Adipose tissue (tissue), 3 donors: ENCODE results near the gene RFPL2. TPM values are rescaled to one million over a fixed set of nuclear protein-coding genes. Genes with fewer than 3 reads are reported as not detected.

Experiments
- H3K27ac ChIP-seq: one replicate; pipeline ENCODE4 v1.5.1; 2013; ENCODE audit warnings: low read depth, low read length
- WGBS, 3 donors: extraction: QIAGEN DNeasy Blood & Tissue Kit; methylation state at CpG; one replicate each; pipeline ENCODE4 v1.1.7; 2013; 5-methylcytosine and 5-hydroxymethylcytosine counted together
- polyA plus RNA-seq, 3 donors: library from polyadenylated mRNA; stranded (reverse); fragments of 200-250 nt; gene quantifications; one replicate each; pipeline ENCODE4 v1.2.3, GENCODE V29; 2013
- donor health status: healthy with polysubstance abuse.
- donor health status: Bipolar disorder and iron deficiency.
- donor health status: healthy.

RFPL2 gene
- polyA plus RNA-seq, result not detected

GRCh38 chr22:32204856-32205722 is at the start of gene RFPL2:
Gene RFPL2 (minus strand): TSS chr22:32205073. CDS start chr22:32202451, 2,622 bp downstream.
- H3K27ac ChIP-seq, result no peak within 1 kb of the TSS
- WGBS, 3 donors, result 56 to 76% (median 59%) methylated on average over 37 to 41 of the region's 41 CpGs

DNA sequence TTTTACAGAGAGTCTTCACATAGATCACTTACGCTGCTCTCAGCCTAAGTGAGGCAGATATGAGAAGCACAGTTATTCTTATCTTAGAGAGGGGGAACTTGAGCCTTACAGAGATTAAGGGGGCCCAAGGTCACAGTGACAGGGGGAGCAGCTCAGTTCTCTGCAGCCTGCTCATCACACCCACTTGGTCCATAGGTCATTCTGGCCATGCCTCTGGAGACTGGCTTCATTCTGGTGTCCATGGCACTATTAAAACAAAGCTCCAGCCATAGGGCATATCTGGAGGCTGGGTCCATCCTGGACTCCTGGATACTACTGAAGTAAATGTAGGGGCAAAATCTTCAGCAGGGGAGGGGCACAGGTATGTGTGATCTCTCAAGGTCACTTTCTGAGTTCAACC is 44.4 kb upstream of the RFPL2 start:
- 68 to 83% (median 81%) methylated on average over 1 of the region's 1 CpG for WGBS, 3 donors

DNA sequence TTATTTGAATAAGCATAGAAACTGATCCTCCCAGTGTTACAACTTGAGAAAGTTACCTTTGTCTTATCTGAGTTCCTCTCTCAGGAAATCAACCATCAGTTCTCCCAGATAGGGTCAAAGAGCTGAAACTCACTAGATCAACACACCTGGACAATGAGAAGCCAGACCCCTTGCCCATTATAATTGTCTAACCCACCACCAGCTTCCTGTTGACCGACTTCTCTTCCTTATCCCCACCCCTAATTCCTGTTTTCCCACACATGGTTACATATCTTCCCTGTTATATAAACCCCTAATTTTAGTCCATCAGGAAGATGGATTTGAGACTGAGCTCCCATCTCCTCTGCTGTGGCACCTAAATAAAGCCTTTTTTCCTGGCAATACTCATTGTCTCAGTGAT is 43.4 kb upstream of the RFPL2 start:
- H3K27ac ChIP-seq, result no peak overlapping the region
- WGBS, 3 donors, result 28 to 39% (median 38%) methylated on average over 1 of the region's 1 CpG

More for the DNA sequence above, 44.4 kb upstream of the RFPL2 start:
- H3K27ac ChIP-seq, result no peak overlapping the region

DNA sequence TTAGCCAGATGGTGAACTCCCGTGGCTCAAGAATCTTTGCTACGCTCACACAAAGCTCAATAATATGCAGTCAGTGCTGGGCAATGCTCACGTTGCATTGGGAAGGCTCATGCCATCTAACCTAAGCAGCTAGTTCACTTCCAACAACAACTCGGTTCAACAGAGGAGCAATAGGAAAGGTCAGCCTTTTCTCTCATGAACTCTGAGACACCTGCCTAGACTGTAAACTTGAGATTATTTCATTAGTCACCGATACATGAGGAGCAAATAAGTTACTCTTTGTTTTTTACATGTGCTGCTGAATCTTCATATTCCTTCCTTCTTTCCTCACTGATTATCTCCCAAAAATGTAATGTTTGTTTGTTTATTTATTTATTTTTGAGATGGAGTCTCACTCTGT is 41.3 kb upstream of the RFPL2 start:
- H3K27ac ChIP-seq, result no peak overlapping the region
- 81 to 91% (median 89%) methylated on average over 5 of the region's 5 CpGs for WGBS, 3 donors

- WGBS, 3 donors, result 27 to 78% (median 65%) methylated on average over 3 of the region's 3 CpGs
- H3K27ac ChIP-seq, result no peak overlapping the region
These were observed 40.2 kb upstream of the RFPL2 start for GRCh38 chr22:32245042-32245441.

DNA sequence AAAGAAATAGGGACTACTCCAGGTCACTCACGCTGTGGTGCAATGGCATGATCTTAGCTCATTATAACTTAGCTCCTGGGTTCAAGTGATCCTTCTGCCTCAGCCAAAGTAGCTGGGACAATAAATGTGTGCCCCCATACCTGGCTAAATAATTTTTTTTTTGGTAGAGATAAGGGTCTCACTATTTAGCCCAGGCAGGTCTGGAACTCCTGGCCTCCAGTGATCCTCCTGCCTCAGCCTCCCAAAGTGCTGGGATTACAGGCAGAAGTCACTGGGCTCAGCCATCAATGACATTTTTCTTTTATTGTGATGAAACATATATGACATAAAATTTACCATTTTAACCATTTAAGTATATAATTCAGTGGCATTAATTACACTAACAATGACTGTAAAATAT is 39.7 kb upstream of the RFPL2 start:
- 89 to 96% (median 90%) methylated on average over 1 of the region's 1 CpG for whole genome bisulfite sequencing, 3 donors
- no peak overlapping the region for H3K27ac ChIP-seq

DNA sequence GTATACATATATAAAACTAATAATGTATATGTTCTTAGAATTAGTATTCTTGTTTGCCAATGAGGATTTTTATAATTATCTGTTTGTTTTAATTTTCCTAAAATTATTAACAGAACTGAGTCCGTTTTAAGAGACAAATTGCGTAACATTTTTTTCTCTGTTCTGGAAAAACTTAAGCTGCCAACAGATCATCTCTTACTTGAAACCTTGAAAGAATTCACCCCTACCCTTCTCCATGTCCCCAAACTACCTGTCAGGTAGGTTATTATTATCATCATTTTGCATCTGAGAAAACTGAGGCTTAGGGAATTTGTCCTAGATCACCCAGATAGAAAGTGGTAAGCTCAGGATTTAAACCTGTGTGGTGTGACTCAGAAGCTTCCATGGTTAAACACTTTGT is 35.6 kb upstream of the RFPL2 start:
- 59 to 62% (median 61%) methylated on average over 2 of the region's 2 CpGs for WGBS, 3 donors
- no peak overlapping the region for H3K27ac ChIP-seq

GRCh38 chr22:32237906-32238305 is 33.0 kb upstream of the RFPL2 start:
- H3K27ac ChIP-seq, result no peak overlapping the region
- WGBS, 3 donors, result 48 to 89% (median 79%) methylated on average over 1 of the region's 1 CpG

DNA sequence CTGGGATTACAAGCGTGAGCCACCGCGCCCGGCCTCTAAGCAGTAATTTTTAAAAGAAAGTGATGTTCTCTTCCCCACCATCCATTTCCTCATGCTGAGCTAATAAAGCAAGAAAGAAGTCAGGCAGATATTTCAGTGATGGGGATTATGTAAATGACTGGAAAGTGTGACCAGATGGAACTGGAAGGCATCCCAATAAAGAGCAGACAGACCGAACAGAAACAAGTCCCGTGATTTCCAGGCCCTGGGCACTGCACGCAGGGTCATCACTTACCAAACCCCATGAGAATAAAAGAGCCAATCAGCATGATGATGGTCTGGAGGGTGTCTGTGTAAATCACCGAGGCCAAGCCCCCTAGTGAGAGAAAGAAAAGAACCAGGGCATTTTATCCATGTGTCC is 32.1 kb upstream of the RFPL2 start:
- no peak overlapping the region for H3K27ac ChIP-seq
- WGBS, 3 donors, result 72 to 81% (median 80%) methylated on average over 8 of the region's 8 CpGs

DNA sequence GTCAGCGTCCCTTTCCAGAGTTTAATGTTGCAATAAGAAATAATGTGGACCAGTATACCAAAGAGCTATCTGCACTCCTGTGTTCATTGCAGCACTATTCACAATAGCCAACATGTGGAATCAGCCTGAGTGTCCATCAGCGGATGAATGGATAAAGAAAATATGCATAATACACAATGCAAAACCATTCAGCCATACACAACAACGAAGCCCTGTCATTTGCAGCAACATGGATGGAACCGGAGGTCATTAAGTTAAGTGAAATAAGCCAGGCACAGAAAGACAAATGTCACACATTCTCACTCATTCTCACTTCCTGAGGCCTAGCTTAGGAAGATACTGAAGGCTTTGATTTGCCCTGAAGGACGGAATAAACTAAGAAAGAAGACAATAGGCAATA is 28.2 kb upstream of the RFPL2 start:
- H3K27ac ChIP-seq, result no peak overlapping the region
- WGBS, 3 donors, result 85 to 87% (median 87%) methylated on average over 5 of the region's 5 CpGs

DNA sequence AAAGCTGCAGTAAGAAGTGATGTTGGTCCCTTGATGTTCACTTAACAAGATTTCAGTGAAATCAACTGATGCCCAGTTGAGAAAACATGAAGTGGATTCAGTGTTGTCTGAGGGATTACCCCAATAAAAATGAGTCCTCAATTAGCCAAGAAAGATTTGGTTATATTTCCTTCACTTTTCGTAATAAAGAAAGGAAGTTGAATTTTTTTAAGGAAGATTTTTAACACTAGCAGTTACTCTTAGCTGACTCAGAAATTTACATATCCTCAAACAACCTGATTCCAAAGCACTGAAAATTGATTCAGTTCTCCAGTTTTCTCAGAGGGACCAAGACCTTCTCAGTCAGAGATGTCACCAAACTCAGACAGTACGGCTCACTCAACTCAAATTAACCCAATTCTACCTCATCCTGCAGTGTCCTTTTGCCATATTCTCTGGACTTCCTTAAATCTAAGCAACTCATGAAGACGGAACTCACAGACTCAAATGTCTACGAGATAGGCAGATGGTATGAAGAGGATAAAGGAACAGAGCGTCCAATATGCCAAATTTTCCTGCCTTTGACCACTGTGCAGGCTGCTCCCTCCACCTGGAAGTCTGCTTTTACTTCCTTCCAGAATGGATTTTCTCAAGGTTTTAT is 27.4 kb upstream of the RFPL2 start:
- 43 to 69% (median 53%) methylated on average over 5 of the region's 5 CpGs for whole genome bisulfite sequencing, 3 donors
- no peak overlapping the region for H3K27ac ChIP-seq

GRCh38 chr22:32226326-32227104 is 21.6 kb upstream of the RFPL2 start:
- WGBS, 3 donors, result 48 to 59% (median 53%) methylated on average over 7 of the region's 7 CpGs

GRCh38 chr22:32222991-32223390 is 18.1 kb upstream of the RFPL2 start:
- H3K27ac ChIP-seq, result no peak overlapping the region
- WGBS, 3 donors, result 66 to 83% (median 77%) methylated on average over 1 of the region's 1 CpG

More at GRCh38 chr22:32226326-32227104, 21.6 kb upstream of the RFPL2 start:
- no peak overlapping the region for H3K27ac ChIP-seq

GRCh38 chr22:32219026-32219425 is 14.2 kb upstream of the RFPL2 start:
- no peak overlapping the region for H3K27ac ChIP-seq
- 57 to 93% (median 78%) methylated on average over 3 of the region's 3 CpGs for WGBS, 3 donors

- H3K27ac ChIP-seq, result no peak overlapping the region
- WGBS, 3 donors, result 52 to 69% (median 68%) methylated on average over 6 of the region's 6 CpGs
These were observed 13.6 kb upstream of the RFPL2 start for GRCh38 chr22:32218470-32218869.

GRCh38 chr22:32217465-32217864 is 12.6 kb upstream of the RFPL2 start:
- H3K27ac ChIP-seq, result no peak overlapping the region
- 76 to 81% (median 78%) methylated on average over 2 of the region's 2 CpGs for WGBS, 3 donors

DNA sequence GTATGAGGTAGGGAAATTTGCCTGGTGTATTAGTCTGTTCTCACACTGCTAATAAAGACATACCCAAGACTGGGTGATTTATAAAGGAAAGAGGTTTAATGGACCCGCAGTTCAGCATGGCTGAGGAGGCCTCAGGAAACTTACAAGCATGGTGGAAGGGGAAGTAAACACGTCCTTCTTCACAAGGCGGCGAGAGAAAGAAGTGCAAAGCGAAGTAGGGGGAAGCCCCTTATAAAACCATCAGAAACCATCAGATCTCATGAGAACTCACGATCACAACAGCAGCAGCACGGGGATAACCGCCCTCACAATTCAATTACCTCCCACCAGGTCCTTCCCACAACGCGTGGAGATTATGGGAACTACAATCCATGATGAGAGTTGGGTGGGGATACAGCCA is 12.0 kb upstream of the RFPL2 start:
- 73 to 87% (median 73%) methylated on average over 10 of the region's 10 CpGs for WGBS, 3 donors
- no peak overlapping the region for H3K27ac ChIP-seq

DNA sequence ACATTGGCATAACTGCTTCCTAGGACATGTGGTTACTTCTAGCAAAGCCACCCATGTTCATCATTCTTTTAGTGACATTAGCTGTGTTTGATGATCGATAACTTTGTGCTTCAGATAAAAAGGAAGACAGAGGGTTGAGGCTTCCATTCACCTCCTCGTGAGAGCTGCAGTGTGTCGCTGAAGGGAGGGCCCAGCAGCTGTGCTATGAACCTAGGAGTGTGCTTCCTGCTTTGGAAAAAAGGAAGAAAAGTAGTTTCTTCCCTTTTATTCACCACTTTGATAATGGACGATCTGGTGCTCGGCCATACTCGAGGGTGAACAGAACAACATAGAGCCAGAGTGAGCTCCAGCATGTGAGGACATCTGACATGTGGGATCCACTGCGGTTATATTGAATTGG is 6.1 kb upstream of the RFPL2 start:
- WGBS, 3 donors, result 48 to 69% (median 60%) methylated on average over 7 of the region's 7 CpGs
- H3K27ac ChIP-seq, result no peak overlapping the region

DNA sequence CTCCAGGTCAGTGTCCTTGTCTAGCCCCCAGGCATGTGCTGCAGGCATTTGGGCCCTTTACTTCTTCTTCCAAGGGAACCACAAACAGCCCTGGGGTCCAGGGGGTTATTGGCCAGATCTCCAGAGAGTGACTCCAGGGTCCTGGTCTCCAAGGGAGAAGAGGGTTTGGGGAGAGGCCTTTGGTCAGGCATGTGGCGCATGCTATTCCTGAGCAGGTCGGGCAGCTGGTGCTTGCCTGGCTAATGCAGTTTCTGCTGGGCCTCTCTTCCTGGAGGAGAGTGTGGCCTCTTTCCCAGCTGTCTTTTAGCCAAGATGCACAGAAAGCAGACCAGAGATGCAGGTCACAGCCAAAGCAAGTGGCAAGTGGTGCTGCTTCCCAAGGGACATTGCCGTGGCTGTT is 3.8 kb upstream of the RFPL2 start:
- no peak overlapping the region for H3K27ac ChIP-seq
- 82 to 91% (median 86%) methylated on average over 3 of the region's 3 CpGs for WGBS, 3 donors
